Adipose tissue (tissue), 3 donors: ENCODE results near the gene KIAA1755. TPM values are rescaled to one million over a fixed set of nuclear protein-coding genes. Genes with fewer than 3 reads are reported as not detected.
A peak's percentile ranks its signal among the peaks of the same experiment; 100 is the strongest.
"Not testable (repeated sequence)": the region's sequence is repeated elsewhere in the genome, so short reads cannot be mapped to it uniquely, and the experiment has no call there.

Experiments used
- H3K27ac ChIP-seq: one replicate; pipeline ENCODE4 v1.5.1; 2013; ENCODE audit warnings: low read depth, low read length
- WGBS, 3 donors: extraction: QIAGEN DNeasy Blood & Tissue Kit; methylation state at CpG; one replicate each; pipeline ENCODE4 v1.1.7; 2013; 5-methylcytosine and 5-hydroxymethylcytosine counted together
- polyA plus RNA-seq, 3 donors: library from polyadenylated mRNA; stranded (reverse); fragments of 200-250 nt; gene quantifications; one replicate each; pipeline ENCODE4 v1.2.3, GENCODE V29; 2013
- donor health status: healthy with polysubstance abuse.
- donor health status: Bipolar disorder and iron deficiency.
- donor health status: healthy.

KIAA1755 gene
- polyA plus RNA-seq, 3 donors = 0.47 to 6.4 (median 1.2) TPM

- no peak overlapping the region for H3K27ac ChIP-seq
- 73 to 89% (median 82%) methylated on average over 6 of the region's 6 CpGs for WGBS, 3 donors
Measured at GRCh38 chr20:38269715-38270114, 9.2 kb upstream of the KIAA1755 start.

- WGBS, 3 donors = 79 to 93% (median 83%) methylated on average over 3 of the region's 3 CpGs
- H3K27ac ChIP-seq = no peak overlapping the region
Measured at GRCh38 chr20:38269040-38269439, 8.5 kb upstream of the KIAA1755 start.

- WGBS, 3 donors = 63 to 83% (median 78%) methylated on average over 5 of the region's 5 CpGs
- H3K27ac ChIP-seq = no peak overlapping the region
Measured at GRCh38 chr20:38267901-38268514, 7.5 kb upstream of the KIAA1755 start.

GRCh38 chr20:38267296-38267695 is 6.8 kb upstream of the KIAA1755 start:
- WGBS, 3 donors = 54 to 63% (median 61%) methylated on average over 2 of the region's 2 CpGs
- H3K27ac ChIP-seq = no peak overlapping the region

GRCh38 chr20:38266426-38266825 is 5.9 kb upstream of the KIAA1755 start:
- no peak overlapping the region for H3K27ac ChIP-seq
- WGBS, 3 donors = 80 to 83% (median 82%) methylated on average over 2 of the region's 2 CpGs

GRCh38 chr20:38262931-38263330 is 2.4 kb upstream of the KIAA1755 start:
- 80 to 91% (median 88%) methylated on average over 6 of the region's 6 CpGs for WGBS, 3 donors
- no peak overlapping the region for H3K27ac ChIP-seq

- no peak overlapping the region for H3K27ac ChIP-seq
- WGBS, 3 donors = 48 to 61% (median 60%) methylated on average over 8 of the region's 8 CpGs
Measured at GRCh38 chr20:38261054-38261390, 487 bp upstream of the KIAA1755 start.

- 10 to 20% (median 16%) methylated on average over 5 of the region's 5 CpGs for WGBS, 3 donors
- H3K27ac ChIP-seq = no peak overlapping the region
Measured at GRCh38 chr20:38260025-38260377, 534 bp downstream of the KIAA1755 start.

- no peak overlapping the region for H3K27ac ChIP-seq
- 75 to 96% (median 95%) methylated on average over 7 of the region's 7 CpGs for WGBS, 3 donors
Measured at GRCh38 chr20:38258545-38259215, 1.9 kb downstream of the KIAA1755 start.

- 61 to 75% (median 69%) methylated on average over 2 of the region's 2 CpGs for WGBS, 3 donors
- H3K27ac ChIP-seq = no peak overlapping the region
Measured at GRCh38 chr20:38256966-38257365, 3.6 kb downstream of the KIAA1755 start.

GRCh38 chr20:38256021-38256420 is 4.5 kb downstream of the KIAA1755 start:
- 70 to 87% (median 85%) methylated on average over 4 of the region's 4 CpGs for WGBS, 3 donors
- H3K27ac ChIP-seq = peak overlapping the region; percentile 1

- 46 to 74% (median 48%) methylated on average over 5 of the region's 5 CpGs for WGBS, 3 donors
Measured at GRCh38 chr20:38255393-38255792, 5.1 kb downstream of the KIAA1755 start.

GRCh38 chr20:38254621-38255020 is 5.9 kb downstream of the KIAA1755 start:
- WGBS, 3 donors = 80 to 85% (median 83%) methylated on average over 4 of the region's 4 CpGs
- H3K27ac ChIP-seq = not testable (repeated sequence)

More at GRCh38 chr20:38255393-38255792, 5.1 kb downstream of the KIAA1755 start:
- no peak overlapping the region for H3K27ac ChIP-seq

- 80 to 90% (median 81%) methylated on average over 5 to 6 of the region's 6 CpGs for WGBS, 3 donors
- no peak overlapping the region for H3K27ac ChIP-seq
Measured at GRCh38 chr20:38253571-38253970, 7.0 kb downstream of the KIAA1755 start.

- H3K27ac ChIP-seq = no peak overlapping the region
- 47 to 62% (median 49%) methylated on average over 20 of the region's 20 CpGs for WGBS, 3 donors
Measured at GRCh38 chr20:38252292-38253288, 7.9 kb downstream of the KIAA1755 start.

- 67 to 81% (median 71%) methylated on average over 6 of the region's 6 CpGs for WGBS, 3 donors
- H3K27ac ChIP-seq = not testable (repeated sequence)
Measured at GRCh38 chr20:38251441-38251840, 9.1 kb downstream of the KIAA1755 start.

- no peak overlapping the region for H3K27ac ChIP-seq
- WGBS, 3 donors = 49 to 62% (median 60%) methylated on average over 6 of the region's 6 CpGs
Measured at GRCh38 chr20:38250609-38251008, 9.9 kb downstream of the KIAA1755 start.

- 60 to 74% (median 73%) methylated on average over 8 to 9 of the region's 9 CpGs for WGBS, 3 donors
- H3K27ac ChIP-seq = no peak overlapping the region
Measured at GRCh38 chr20:38249536-38250310, 10.8 kb downstream of the KIAA1755 start.
